LoVo (cell line): ENCODE data around the gene JAZF1.

Experiments used
- DNase-seq: peaks from one replicate; pipeline ENCODE4 v3.0.0-alpha.2; 2016; ENCODE audit warnings: low spot score

Gene JAZF1

DNA sequence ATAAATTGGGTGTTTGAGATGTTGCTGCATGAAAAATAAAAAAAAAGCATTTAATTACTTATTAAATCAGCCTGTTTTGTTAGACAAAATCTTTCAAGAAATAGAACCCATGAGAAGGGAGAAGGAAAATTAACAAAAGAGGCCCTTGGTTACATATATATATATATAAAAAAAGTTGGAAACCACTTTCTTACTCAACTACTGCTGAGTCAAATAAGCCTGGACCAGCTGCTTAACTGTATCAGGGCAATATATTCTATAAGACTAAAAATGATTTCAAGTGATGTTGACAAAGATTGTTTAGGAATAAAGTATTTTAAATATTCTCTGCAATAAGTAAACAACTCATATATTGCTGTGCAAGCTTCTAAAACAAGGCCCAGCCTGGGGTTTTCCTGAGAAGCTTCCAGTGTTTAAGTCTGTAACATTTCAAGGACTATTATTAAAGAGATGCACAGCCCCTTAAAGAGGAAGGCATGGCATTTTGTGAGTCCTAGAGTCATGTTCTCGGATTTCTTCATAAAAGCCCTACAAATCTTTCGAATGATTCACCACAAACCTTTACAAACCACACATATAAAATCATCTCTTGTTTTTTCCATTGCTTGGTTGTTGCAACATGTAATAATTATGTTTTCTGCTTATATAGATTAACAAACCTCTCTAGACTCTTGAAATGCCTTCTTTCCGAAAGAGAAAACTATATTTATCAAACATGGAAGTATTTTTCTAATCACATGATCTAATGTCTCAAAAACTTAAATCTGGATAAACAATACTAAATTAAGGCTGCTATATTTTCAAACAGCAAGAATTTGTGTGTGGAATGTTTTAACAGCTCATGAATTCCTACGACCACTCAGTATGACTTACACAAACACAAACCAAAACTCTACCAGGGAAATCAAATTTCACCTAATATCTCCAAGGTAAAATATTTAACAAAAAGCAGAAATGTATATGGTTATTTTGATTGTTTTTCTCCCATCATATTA, 14.3 kb downstream of the JAZF1 start:
- no peak for DNase-seq

DNA sequence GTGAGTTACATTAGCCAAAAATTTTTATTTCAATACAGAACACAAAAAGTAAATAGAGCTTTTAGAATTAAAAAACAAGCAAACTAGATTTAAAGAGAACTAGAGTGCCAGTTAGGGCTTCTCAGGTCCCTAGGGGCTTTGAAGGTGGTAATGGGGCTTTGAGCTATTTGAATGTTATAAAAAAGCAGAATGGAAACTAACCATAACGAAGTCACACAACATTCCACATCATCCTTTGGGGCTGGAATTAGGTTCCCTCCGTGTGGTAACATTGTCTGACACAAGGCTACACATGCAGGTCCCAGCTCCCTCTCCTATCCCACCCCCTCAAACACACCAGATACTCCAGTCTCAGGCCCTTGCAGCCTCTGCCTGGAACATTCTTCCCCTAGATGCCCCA, 15.3 kb downstream of the JAZF1 start:
- DNase-seq = no peak

DNA sequence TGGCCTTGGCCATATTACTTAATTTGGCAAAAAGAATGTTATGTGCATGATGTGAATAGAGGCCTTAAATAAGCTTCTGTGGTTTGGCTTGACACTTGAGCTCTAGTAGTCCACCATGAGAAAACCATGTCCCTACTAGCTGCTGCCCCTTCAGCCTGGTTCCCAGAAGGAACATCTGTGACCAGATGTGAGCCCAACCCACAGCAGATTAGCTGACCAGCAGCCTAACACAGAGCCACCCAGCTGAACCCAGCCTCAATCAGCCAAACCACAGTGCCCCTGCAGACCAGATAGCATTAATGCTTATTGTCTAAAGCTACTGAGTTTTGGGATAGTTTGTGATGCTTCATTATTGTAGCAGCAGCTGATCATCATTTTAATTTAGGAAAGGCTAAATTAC, 16.6 kb downstream of the JAZF1 start:
- DNase-seq = no peak

DNA sequence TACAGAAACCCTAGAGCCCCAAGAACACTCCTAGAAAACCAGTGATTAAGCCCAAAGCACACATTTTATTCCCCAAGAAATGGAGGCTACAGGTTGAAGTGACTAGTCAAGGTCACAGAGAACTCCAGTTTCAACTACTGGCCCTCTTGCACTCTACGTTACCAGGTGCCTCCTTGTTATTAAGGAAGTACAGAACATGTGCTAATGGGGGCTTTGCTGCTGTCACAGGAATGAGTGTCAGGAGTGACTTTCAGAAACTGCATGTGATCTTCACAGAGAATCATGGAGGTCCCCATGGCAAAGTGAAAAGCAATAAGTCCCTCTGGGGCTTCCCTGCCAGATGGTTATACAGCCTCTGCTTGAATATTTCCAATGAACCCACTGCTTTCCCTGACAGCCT, 19.3 kb downstream of the JAZF1 start:
- DNase-seq = no peak

DNA sequence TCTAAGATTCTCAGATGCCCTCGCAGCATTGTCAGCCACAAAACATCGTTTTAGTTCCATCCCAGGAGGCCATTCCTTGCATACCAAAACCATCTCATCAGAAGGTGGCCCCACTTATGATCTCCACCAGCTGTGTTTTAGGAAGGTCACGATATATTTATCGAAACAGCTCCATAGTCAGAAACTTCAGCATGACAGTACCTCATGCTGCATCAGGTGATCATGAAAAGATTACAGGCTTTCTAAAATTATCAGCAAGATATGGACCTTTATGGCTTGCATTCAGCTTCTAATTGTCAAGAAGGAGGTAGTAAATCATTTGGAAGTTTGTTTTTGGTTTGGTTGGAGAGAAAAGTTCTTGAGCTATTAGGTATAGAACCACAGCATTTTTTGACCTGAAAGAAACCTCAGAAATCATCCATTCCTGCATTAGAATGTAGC, 20.0 kb downstream of the JAZF1 start:
- DNase-seq = no peak

DNA sequence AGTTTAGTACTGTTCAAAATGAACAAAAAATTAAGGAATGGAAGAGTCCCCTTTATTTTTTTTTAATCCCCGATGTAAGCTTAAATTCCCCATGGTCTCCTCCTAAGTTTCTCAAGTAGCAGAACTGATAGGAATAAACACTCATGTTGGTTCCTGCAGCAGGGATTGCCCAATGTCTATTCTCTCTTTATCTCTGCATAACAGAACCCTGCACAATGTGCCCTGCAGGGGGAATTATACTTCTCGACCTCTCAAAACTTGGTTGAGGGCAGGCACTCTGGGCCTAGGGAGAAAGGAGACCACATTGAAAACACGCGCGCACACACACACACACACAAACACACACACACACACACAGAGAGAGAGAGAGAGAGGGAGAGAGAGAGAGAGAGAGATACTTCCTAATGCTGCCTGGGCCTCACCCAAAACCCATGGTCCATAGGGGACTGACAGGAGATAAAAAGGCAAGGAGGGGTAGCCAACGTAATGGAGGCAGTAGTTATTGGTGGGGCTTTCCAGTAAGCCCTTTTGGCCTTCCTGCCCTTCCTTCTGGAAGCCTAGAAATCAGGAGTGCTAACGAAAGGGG, 22.7 kb downstream of the JAZF1 start:
- no peak for DNase-seq

DNA sequence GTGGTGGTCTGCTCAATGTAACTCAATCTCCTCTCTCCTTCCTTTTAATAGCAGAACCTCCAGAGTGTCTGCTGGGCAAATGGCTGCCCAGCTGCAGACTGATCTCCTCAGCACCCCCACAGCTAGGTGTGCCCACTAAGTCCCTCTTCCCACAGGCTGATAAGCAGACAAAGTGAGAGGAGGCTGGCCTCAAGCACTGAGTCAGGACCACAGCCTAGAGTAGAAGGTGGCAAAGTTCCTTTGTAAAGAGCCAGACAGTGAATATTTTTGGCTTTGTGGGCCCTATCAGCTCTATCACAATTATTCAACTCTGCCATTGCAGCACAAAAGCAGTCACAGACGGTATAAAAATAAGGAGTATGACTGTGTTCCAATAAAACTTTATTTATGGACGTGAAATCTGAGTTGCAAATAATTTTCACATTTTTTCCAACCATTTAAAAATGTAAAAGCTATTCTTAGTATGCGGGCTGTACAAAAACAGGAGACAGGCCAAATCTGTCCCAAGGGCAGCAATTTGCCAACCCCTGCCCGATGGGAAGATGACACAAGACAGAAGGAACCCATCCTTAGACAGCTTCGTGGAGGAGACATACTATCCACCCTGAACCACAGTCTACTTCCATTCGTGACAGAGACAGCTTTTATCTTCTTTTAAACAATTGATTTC, 23.4 kb downstream of the JAZF1 start:
- DNase-seq = no peak

DNA sequence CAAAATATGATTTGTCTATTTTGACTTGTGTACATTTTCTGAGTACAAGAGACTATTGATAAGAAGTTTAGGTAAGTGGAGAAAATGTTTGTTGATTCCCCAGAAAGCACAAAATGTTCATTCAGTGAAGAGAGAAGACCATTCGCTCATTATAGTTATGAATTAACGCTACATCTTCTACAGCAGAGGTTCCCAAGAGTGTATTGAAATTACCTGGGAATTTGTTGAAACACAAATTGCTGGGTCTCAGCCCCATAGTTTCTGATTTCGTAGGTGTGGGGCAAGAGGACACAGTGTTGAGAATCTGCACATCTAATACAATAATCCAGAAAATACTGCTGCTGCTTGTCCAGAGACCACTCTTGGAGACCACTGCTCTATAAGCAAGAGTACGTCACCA, 24.2 kb downstream of the JAZF1 start:
- DNase-seq = no peak

DNA sequence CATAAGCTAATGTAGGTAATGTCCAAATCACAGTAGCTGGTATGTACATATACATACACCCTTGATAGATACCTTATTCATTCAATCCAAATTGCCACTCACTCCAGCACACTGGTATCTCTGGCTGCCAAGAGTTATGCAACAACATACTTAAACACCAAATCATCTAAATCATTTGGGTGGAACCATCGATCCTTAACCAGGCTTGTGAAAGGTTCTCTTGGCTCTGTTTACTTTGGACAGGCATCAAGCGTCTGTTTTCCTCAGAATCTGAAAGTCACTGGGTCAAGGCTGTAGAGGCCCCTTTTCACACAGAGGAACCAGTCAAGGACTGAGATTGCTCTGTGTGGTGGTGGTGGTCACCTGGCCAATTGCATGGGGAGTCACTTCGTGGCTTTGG, 24.6 kb downstream of the JAZF1 start:
- DNase-seq = no peak

DNA sequence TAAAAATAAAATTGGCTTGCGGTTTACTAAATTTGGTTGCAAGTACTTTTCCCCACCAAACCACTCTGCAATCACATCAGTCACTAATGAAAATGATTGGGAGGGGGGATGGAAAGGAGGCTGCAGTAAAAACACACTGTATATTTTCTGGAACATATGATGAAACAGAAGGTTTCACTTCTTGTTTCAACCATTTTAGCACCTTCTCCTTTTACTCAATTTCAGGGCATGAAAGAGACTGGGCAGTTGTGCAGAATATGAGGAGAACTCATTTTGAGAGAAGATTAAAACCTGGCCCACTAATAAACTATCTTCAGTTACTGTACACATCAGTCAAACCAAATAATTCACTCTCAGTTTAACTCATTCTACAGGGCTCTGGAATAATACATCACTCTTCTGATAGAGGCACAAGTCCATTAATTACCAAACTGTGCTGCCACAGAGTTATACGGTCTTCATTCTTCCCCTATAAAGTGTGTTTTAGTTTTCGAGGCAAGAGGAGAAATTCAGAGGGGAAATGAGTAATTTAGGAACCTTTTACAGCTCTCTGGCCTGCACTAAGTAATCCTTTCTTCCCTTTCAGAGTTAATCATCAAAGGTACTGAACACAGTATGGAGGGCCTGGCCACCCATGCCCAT, 25.5 kb downstream of the JAZF1 start:
- DNase-seq = no peak

DNA sequence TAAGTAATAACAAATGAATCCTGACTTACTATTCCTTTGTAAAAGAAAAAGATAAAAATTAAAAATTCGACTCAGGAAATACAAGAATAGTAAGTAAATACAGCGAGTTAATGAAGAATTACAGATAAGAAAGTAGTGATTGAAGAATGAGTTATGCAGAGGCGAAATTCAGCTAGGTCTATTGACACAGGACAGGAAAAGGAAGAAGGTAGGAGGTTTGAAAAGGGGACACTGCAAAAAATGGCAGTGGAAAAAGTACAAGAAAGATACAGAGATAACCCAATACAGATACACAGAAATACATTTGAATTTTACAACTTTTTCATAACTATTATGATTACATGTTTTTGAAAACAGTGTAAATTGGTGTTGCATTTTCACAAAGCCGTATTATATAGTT, 28.0 kb downstream of the JAZF1 start:
- no peak for DNase-seq

DNA sequence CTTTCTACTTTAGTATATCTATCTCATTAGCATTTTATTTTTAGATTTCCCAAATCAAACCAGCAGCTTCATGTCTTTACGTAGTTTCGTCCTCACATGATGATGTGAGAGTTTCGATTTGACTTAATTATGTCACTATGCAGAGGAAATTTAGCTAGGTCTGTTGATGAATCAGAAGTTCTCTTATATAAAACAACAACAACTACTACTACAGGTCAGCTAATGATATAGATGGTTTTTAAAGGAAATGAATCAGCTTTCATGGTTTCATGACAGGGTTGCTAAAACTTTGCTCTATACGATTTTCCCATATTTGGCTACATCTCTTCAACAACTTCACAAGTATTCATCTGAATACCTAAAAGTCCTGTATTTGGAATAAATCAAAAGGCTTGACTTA, 28.6 kb downstream of the JAZF1 start:
- DNase-seq = no peak

DNA sequence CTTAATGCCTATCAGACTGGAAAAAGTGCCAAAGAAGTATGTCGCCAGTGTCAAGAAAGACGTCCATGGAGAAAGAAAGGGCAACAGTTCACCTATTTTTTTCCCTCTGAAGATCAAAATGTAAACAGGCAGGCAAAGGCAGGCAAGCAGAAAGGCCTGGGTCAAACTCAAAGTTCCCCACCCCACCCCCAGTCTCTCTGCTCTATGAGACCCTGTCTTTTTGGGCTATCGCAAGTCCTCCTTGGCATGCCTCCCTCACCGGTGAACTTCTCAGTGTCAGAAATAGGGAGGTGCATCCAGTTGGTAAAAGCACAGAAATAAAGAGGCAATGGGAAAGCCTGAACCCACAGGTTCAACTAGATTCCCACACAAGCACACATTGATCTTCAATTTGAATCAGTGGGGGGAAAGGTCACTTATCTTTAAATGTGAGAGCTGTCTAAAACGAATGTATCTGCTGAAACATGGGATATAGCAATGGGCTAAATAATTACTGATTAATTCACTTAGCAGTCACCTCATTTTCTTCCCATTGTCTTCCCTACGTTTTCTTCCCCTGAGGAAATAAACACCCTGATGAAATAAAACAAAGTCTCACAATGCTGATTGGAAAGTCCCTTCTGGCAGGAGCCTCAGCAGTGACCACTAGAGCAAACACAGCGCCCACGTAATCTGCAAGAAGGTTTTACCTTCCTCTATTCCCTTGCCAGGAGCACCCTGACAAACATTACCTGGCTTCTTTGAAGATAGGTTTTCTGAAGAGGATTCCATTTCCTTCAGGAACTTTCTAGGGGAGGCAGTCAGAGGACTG, 31.1 kb downstream of the JAZF1 start:
- no peak for DNase-seq

DNA sequence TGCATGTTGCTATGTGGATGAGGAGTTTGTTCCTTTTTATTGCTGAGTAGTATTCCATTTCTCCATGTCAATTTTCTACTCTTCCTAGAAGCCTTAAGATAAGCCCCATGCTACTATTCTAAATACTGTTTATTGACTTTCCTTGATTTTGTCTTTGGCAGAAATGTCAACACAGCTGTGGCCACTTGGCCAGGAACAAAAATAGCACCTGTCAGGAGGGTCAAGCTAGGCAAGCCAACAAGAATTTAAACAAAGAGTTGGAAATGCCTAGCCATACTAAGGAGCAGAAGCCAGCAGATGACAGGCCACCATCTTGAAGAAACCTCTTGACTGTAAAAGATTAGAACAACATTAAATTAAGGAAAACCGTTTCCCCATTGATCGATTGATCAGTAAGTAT, 34.7 kb downstream of the JAZF1 start:
- DNase-seq = no peak

DNA sequence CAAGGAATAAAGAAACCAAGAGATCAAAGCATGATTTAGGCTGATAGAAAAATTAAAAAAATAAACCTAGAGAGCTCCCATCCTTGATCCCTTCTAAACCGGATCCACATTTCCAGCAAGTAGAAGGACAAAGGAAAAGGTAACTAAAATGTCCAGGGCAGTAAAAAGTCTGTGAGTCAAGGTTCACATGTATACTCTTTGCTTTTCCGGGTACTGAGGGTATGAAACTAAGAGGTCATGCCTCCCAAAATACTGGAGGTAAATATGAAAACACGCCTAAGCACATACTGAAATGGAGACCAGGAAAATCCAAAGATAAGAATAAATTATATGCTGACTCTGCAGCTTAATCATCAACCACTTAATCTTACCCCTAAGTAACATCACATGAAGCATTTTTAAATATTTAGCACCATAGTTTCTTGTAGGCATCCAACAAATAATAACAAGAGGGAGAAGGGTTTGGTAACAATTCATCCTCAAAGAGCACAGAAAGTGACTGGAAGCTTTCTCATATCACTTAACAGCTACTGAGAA, 35.4 kb downstream of the JAZF1 start:
- DNase-seq = no peak

DNA sequence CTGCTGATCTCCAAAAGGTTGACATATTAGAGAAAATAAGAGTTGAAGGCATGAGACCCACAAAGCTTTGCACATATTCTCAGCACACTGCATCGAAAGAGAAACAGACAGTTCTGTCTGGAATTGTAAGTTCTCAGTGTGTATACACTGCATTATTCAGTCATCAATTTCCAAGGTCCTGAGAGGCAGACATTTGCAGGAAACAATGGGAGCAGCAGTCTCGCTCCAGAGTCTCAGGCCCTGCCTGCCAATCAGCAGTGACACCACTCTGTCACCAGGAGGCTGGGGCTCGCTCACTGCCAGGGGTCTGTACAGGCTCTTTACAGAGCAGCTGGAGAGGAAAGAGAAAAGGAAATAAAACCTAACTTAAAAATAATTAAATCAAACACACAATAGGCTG, 36.3 kb downstream of the JAZF1 start:
- DNase-seq = no peak

DNA sequence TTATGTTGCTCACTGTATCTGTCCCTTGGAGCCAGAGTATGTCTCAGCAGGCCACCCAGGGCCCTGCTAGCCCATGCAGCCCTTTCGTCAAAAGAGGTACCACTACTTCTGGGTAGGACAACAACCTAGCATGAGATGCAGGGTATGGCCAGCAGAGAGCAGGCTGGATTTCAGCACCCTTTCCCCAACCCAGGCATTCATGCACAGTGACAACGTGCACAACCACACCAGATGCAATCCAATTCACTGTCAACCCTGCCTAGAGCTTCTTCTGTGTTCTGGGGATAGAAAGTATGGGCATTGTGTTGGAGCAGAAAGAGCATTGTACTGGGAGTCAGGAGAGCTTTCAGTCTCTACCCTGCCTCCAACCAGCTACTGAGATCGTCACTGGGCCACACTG, 37.9 kb downstream of the JAZF1 start:
- no peak for DNase-seq

DNA sequence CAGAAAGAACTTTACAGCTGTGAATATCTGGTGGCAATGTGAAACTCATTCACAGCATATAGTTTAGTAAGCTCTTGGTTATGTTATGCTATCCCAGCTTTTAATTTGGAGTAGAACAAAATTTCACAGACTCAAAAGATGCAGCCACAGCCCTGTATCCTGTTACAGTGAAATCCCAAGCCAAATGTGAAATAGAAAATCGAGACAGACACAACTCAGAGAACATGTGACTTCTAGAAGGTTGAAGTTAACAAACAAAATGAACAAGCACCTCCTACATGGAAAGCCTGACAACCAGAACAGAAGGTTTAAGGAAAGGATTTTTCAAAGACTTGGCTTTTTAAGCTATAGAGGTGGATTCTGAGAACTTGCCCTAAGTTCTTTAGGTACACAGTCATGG, 39.6 kb downstream of the JAZF1 start:
- no peak for DNase-seq

DNA sequence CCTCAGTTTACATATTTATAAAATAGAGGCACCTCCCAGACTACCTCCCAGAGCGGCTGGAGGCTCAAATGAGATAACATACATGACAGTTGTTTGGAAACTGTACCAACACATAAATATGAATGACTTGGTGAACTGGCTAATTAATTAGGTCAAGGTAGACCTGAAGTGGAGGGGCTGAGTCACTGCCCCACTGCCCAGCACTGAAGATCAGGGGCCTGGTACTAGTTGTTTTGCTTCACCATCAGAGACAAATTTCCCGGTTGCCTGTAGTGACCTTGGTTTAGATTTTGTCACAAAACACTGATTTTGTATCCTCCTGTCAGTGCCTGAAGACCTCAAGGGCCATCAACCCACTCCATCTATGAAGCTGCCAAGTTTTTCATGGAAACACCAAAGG, 41.8 kb downstream of the JAZF1 start:
- no peak for DNase-seq

DNA sequence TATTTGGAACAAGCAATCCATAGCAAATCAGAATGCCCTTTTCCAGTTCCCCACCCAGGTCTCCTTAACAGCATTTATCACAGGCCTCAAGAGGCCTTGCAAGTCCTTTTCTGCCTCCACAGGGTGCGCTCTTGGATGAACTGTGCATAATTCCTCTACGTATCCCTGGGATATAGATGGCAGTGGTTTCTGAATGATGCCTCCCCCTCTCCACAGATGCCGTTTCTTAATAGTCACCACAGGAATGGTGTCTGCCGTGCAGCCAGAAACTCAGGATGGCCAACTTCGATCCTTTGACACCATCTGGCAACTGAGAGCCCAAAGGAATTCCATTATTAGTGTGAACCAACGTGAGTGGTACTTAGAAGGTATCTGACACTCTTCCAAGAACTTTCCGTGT, 43.1 kb downstream of the JAZF1 start:
- DNase-seq = no peak

DNA sequence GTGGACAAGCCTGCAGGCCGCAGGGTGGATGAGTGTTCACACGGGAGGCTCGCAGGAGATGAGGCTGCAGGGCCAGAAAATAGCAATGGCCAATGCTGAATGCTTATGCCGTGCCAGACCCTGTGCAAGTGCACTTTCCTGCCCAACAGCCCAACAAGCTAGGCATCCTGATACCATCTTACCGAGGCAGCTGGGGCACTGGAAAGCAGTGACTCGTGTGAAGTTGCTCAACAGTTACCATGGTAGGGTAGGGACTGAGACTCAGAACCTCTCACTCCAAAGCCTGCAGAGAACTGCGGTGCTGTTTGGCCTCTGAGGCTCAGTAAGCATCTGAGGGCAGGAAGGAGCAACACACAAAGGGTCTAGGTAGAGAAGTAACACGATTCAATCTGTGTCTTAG, 43.7 kb downstream of the JAZF1 start:
- DNase-seq = no peak
